NCI-H1417 treated with DMSO at 0.1 percent for 48 hours (cell line): ENCODE measurements around the gene MAP7D3.
"Not testable (repeated sequence)": the region's sequence is repeated elsewhere in the genome, so short reads cannot be mapped to it uniquely, and the experiment has no call there.

ENCODE experiments used
- DNase-seq: peaks from one replicate; lab custom pipeline; 2025; lab: John Stamatoyannopoulos, UW

MAP7D3 gene

DNA sequence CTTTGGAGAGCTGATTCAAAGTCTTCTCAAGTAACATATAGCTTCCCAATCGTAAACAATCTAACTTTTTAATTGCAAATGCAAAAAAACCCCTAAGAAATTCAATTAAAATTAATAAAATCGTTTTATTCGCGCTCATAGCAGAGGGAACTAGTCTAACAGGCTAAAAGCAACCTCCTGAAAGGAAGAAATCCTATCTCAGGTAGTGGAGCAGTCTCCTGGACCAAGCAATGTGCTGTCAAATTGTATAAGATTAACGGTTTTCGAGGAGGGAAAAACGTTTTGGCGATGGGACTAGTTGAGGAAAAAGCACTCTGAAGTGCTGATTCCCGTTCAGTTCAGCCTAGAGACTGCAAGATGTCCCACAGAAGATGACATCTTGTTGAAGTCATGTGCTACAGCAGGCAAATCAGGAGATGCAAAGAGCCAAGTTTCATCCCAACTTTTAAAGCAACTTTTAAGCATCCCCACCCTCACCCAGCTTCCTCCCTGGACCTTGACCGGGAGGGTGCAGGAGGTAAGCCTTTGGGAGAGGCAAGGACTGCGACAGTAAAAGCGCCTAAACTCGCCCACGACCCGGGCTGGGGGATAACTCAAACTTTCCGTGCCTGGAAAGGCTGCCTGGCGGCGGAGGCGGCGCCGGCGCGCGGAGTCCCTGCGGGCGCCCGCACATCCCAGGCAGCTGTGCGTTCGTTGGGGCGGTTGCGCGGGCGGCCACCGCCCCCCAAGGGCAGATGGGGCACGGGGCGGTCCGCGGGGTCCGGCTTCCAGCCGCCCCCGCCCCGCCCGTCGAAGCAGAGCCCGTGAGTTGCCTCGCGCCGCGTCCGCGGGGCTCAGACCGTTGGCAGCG, 784 bp downstream of the MAP7D3 start:
- no peak for DNase-seq

GRCh38 chrX:136246201-136246600, 5.0 kb downstream of the MAP7D3 start:
- DNase-seq, result no peak

DNA sequence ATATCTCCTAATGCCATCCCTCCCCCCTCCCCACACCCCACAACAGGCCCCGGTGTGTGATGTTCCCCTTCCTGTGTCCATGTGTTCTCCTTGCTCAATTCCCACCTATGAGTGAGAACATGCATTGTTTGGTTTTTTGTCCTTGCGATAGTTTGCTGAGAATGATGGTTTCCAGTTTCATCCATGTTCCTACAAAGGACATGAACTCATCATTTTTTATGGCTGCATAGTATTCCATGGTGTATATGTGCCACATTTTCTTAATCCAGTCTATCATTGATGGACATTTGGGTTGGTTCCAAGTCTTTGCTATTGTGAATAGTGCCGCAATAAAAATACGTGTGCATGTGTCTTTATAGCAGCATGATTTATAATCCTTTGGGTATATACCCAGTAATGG, 13.4 kb downstream of the MAP7D3 start:
- DNase-seq, result not testable (repeated sequence)

GRCh38 chrX:136237074-136237473, 14.1 kb downstream of the MAP7D3 start:
- DNase-seq, result no peak

- DNase-seq, result no peak
Observed at GRCh38 chrX:136228839-136229207, 22.4 kb downstream of the MAP7D3 start.

- no peak for DNase-seq
Observed at GRCh38 chrX:136227948-136228838, 23.0 kb downstream of the MAP7D3 start.

DNA sequence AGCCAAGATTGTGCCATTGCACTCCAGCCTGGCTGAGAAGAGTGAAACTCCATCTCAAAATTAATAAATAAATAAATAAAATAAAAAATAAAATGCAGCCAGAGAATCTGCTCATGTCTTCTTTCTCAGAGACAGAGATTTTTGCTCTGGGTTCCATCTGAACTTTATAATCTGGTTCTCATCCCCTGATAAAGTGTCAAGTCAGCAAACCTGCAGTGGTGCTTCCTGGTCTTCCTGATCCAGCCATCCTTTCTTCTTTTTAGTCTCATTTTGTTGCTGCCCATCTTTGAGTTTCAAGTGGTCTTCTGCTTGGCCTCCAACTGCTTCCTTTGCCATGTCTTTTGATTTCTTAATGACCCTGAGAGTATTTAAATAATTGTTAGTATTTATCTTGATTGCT, 24.1 kb downstream of the MAP7D3 start:
- no peak for DNase-seq

GRCh38 chrX:136221851-136222513, 29.2 kb downstream of the MAP7D3 start:
- DNase-seq, result no peak

DNA sequence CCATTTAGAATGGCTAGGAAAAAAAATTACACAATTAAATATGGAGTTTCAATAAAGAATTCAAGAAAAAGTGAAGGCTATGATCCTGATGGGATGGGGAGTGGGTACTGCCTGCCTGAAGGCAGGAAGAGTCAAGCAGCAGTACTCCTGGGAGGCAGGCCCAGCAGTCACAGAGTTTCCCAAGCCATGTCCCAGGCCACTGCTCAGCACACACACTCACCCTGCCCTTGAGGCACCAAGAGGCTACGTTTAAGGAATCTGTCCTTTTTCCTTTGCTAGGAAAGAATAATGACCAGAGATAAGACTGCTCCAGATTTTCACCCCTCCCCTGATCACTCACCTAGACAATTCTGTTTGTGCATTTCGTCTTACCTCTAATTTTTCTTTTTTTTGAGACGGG, 30.2 kb downstream of the MAP7D3 start:
- no peak for DNase-seq

- no peak for DNase-seq
Observed at GRCh38 chrX:136220540-136220939, 30.7 kb downstream of the MAP7D3 start.

- no peak for DNase-seq
Observed at GRCh38 chrX:136219893-136220292, 31.3 kb downstream of the MAP7D3 start.

DNA sequence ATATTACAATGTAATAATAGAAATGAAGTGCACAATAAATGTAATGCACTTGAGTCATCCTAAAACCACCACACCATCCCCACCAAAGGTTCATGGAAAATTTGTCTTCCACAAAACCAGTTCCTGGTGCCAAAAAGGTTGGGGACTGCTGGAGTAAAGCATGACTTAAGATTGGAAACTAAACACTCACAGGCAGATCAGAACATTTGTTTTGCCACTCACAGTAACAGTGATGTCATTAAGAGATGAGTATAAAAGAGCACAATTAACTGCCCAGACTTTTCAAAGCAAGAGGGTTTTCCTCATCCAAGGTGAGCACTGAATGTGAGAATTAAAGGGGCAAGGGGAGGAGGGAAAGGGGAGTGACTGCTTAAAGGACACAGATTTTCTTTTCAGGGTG, 35.6 kb downstream of the MAP7D3 start:
- DNase-seq, result no peak

DNA sequence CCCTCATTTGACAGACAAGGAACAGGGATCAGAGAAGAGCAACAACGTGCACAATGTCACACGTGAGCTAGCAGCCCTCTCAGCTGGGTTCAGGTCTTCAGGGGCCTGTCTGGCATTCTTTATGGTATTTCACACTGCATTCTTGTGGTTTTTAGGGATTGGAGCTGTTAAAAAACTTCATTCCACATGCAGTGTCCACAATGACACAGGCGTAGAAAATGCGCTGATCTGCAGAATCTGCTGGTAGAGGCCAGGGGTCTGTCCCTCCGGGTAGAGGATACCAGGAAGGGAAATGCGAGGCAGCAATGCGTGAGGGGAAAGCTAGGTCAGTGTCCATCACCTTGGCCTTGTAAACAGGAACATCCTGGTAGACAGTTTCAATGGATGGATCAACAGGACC, 36.6 kb downstream of the MAP7D3 start:
- DNase-seq, result no peak

DNA sequence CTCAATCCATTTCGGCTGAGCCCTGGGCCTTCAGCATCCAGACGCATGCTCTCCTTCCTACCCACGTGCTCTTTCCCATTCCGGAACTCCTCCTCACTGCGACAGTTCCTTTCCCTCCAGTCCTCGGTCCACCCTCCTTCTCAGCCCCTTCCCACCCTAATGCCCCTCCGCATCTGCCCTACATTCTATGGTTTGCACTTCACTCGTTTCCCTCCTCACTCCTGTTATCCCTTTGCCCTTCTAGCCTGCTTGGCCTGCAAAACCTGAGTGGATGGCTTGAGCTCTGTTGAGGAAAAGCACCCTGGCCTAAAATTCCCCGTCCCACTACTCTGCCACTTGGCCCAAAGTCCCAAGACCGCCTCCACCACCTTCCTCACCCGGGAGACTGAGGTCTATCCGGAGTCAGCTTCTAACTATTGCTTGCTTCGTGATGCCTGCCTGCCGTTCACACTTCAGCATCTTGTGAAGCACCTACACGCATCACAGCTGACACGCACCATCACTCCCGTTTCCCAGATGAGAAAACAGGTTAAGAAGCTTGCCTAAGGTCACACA, 38.6 kb downstream of the MAP7D3 start:
- DNase-seq, result no peak

DNA sequence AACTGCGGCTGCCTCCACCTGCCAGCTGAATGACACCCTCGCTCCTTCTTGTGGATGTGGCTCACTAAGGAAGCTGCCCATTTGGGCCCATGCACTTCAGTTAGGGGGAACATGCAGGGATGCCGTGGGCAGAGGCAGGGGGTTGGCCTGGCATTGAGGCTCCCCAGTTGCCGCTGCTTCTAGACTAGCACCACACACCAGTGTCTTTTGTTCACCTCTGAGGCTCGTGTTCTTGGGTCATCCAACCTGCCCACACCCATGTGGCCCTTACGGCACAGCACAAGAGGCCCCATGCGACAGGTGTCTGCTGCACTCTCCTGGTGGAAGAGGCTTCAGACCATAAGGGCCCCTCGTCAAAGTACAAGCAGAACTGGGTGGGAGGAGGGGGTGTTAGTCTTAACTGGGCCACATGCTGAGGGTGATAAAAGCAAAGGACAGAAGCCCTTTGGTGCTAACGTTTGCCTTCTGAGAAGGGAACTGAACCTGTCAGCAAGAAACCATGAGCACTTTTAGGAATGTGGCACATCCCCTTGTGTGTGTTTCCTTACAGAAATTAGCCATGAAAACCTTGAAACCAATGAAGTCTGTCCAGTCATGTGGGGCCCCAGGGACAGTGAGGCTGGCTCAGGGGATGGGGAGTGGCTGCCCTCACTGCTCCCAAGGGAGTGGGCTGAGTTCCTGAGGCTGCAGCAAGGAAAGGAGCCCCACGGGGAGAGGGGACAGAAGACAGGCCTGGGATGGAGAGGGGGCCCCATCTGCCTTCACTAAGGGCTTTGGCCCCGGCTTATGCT, 39.2 kb downstream of the MAP7D3 start:
- DNase-seq, result no peak

GRCh38 chrX:136210806-136211205, 40.4 kb downstream of the MAP7D3 start:
- DNase-seq, result no peak

- DNase-seq, result no peak
Observed at GRCh38 chrX:136210243-136210642, 41.0 kb downstream of the MAP7D3 start.

GRCh38 chrX:136209751-136210150, 41.4 kb downstream of the MAP7D3 start:
- DNase-seq, result no peak

- no peak for DNase-seq
Observed at GRCh38 chrX:136209016-136209738, 42.0 kb downstream of the MAP7D3 start.

- DNase-seq, result no peak
Observed at GRCh38 chrX:136207546-136207945, 43.7 kb downstream of the MAP7D3 start.

DNA sequence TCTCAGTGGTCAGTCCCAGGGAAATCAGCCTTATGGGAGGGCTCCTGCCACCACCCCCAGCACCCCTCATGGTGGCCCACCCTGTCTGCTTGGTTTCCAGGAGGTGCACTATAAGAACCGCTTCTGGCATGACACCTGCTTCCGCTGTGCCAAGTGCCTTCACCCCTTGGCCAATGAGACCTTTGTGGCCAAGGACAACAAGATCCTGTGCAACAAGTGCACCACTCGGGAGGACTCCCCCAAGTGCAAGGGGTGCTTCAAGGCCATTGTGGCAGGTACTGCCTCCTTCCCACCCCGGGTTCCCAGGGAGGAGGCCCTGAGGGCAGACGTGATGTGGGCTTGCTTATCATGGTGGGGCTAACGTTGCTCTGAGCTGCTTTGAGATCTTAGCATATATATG, 44.3 kb downstream of the MAP7D3 start:
- DNase-seq, result no peak
